ENCODE results near the gene MMP20.

- TF ChIP-seq POLR2AphosphoS5 (IDR thresholded peaks at IDR 0.05) (no peak), CTCF (IDR thresholded peaks at IDR 0.05) (no peak), POLR2A (IDR thresholded peaks at IDR 0.05) (no peak)
These were observed 73.9 kb downstream of the MMP20 start for GRCh38 chr11:102551169-102551781.
